Gastrocnemius medialis (tissue), 4 donors: ENCODE results near the gene PLXNA2.

Experiments
- POLR2A ChIP-seq, 2 donors: fragments of 450-650 bp; IDR thresholded peaks; one replicate each; pipeline ENCODE4 v1.6.1; 2017; ENCODE audit warnings: antibody characterized with exemption in 2 of 2, mild to moderate bottlenecking in 2 of 2, moderate library complexity in 2 of 2
- TF ChIP-seq, protein P1 (sequence below), 5 experiments: fragments of 450-650 bp in 3 of 5; fragments of 200-600 bp in 2 of 5; sonication (generic) in 2 of 5; IDR thresholded peaks in 4 of 5; conservative IDR thresholded peaks in 1 of 5; 1 replicate in 4 of 5; 2 replicates in 1 of 5; pipeline ENCODE4 v1.5.1; 2016 to 2019; ENCODE audit warnings: antibody characterized with exemption in 5 of 5, mild to moderate bottlenecking in 3 of 5, moderate library complexity in 3 of 5

DNA sequence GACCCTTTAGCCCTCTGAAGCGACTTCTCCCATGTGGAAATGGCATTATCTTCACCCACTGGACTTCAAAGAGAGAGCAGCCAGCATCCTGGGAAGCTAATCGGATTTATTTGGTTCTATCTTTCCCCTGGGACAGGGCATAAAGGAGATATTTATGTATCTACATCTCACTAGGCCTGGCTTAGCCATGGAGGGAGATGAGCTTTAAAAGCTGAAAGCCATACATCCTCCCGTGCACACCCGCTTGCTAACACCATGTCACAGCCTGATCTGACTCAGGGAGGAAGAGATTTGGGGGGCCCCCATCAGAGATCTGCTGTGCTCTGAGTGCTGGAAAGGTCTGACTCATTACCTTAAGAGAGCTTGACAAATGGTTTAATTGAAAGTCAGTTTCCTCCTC is 155.9 kb downstream of the PLXNA2 start:
- TF ChIP-seq, protein P1, sequence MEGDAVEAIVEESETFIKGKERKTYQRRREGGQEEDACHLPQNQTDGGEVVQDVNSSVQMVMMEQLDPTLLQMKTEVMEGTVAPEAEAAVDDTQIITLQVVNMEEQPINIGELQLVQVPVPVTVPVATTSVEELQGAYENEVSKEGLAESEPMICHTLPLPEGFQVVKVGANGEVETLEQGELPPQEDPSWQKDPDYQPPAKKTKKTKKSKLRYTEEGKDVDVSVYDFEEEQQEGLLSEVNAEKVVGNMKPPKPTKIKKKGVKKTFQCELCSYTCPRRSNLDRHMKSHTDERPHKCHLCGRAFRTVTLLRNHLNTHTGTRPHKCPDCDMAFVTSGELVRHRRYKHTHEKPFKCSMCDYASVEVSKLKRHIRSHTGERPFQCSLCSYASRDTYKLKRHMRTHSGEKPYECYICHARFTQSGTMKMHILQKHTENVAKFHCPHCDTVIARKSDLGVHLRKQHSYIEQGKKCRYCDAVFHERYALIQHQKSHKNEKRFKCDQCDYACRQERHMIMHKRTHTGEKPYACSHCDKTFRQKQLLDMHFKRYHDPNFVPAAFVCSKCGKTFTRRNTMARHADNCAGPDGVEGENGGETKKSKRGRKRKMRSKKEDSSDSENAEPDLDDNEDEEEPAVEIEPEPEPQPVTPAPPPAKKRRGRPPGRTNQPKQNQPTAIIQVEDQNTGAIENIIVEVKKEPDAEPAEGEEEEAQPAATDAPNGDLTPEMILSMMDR (IDR thresholded peaks at IDR 0.05 in 4 of 5, conservative IDR thresholded peaks at IDR 0.05 in 1 of 5): no peak
- TF ChIP-seq POLR2A (IDR thresholded peaks at IDR 0.05): no peak
